UCSD-AML1 (cell line): ENCODE measurements around the gene DUSP9.

ENCODE experiments used
- DNase-seq: peaks from one replicate; lab custom pipeline; 2025; ENCODE audit not compliant: unreplicated experiment; lab: John Stamatoyannopoulos, UW

Gene DUSP9

DNA sequence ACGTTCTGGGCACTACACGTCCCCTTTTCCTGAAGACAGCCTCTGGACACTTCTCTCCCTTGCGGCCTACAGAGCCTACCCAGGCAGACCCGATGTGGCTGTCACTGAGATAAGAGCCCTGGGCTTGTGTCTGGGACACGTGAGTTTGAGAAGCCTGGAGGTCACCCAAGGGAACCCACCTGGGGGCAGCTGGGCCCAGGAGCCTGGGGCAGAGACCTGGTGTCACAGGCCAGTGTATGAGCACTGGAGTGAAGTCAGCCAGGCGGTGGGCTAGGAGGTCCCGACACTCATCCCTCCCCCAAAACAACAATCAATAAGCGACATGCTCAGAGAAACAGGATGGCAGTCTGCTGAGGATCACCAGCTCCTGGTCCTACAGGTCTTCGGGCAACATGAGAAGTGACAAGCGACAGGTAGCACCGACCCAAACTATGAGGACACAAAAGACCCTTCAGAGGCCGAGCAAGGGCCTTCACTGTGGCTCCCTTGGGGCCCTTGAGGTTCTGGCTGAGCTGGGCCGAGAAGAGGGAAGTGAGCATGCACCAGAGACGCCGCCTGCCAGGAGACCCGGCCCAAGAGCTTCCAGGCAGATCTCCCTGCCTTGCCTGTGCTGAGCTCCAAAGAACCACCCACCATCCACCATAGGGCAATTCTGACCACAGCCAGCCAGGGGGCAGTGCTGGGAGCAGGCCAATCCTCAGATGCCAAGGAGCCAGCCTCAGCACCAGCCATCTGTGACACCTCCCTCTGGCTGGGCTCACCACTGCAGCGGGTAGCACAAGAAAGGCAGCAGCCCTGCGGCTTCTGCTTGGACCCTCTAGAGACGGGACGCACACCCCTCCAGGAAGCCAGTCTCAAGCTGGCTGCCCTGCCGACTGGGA lies 11.0 kb upstream of the DUSP9 start:
- peak; percentile 64 for DNase-seq

DNA sequence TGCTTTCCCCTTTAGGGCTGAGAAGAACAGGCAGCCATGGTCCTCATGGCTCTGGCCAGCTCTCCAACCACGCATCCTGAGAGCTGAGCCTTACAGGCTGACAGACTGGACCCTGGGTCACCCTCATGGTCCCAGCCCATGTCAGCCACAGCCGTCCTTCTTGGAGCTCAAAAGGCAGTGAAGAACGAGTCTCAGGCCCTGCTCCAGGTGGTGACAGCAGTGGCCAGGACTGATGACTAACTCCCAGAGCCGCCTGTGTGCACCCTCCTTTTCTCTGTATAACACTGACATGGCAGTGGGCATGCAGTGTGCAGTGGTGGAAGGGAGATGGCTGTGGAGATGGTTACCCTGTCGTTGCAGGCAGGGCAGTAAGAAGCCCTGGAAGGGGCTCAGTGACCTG lies 10.3 kb upstream of the DUSP9 start:
- no peak for DNase-seq

DNA sequence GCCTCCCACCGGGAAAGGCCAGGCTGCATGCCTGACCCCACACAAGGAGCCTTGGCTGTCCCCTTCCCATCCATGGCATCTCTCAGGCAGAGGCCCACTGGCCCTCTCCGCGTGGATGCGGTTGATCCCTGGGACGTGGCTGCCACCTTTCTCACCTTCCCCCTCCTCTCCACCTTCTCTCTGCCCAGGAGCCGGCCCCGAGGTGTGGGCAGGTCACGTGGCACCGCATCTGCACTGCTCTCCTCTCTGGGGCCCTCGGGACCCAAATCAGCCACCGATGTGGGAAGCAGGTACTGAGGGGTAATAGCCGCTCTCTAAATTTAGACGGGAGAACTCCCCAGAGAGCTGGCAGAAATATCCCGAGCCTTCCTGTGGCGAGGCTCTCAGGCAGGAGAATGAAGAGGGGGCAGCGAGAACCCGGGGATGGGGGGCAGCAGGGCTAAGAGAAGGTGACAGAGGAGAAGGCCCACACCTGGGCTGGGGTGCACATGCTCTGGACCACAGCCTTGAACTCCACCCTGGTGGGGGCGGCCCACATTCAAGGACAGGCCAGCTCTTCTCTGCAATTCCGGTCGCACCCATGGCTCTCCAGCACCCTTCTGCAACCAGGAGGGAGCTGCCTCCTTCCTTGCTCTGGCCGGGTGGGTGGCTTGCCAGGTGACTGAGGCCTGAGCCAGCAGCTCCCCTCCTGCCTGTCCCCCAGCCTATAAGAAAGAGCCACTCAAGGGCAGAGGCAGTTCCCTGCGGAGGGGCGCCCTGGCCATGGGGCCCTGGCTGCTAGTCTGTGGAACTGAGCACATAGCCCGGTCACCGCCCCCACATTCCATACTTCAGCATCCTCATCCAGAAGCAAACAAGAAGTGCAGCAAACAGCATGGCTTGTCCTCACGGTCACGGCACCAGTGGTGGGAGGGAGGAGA lies 9.6 kb upstream of the DUSP9 start:
- no peak for DNase-seq

DNA sequence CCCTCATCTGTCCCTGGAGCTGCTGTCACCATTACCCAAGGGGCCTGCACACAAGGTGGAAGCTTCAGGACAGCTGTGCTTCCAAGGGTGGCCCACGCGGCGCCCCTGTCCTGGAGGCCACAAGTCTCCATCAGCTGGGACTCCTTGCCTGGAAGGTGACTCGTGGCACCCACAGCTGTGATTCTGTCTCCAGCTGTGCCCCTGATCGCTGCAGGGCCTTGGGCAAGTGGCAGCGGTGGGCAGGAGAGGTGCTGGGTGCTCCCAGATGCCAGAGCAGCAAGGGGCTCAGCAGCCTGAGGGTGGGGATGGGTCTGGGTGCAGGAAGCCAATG lies 9.0 kb upstream of the DUSP9 start:
- DNase-seq, result no peak

DNA sequence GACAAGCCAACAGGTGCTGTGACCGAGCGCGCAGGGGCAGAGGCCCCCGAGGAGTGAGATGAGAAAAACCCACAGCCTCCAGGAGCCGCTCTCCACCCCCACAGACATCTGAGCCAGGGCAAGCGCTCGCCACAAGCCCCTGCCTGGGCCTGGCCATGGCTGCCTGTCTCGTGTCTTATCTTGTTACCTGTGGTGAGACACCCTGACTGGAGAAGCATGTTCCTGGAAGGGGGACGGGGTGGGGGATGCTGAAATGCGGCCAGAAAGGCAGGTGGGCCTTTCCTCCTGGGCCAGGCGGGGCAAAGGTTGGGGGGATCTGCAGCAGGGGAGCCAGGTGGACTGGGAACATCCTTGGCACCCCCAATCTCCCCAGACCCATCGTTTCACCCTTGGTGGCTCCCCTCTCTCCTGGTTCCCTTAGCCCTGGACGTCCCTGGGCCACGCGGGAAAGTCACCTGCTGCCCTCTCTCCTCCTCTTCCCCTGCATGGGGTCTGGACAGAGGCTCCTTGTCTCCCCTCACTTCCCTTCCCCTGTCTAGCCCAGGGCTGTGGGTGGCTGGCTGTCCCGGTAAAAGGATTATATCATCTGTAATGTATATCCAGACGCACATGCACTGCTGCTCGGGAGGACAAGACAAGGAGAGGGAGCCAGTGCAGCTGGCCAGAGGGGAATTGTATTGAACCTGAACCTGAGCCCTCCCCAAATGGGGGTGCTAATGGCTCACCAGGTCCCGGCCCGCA lies 8.4 kb upstream of the DUSP9 start:
- DNase-seq, result no peak

DNA sequence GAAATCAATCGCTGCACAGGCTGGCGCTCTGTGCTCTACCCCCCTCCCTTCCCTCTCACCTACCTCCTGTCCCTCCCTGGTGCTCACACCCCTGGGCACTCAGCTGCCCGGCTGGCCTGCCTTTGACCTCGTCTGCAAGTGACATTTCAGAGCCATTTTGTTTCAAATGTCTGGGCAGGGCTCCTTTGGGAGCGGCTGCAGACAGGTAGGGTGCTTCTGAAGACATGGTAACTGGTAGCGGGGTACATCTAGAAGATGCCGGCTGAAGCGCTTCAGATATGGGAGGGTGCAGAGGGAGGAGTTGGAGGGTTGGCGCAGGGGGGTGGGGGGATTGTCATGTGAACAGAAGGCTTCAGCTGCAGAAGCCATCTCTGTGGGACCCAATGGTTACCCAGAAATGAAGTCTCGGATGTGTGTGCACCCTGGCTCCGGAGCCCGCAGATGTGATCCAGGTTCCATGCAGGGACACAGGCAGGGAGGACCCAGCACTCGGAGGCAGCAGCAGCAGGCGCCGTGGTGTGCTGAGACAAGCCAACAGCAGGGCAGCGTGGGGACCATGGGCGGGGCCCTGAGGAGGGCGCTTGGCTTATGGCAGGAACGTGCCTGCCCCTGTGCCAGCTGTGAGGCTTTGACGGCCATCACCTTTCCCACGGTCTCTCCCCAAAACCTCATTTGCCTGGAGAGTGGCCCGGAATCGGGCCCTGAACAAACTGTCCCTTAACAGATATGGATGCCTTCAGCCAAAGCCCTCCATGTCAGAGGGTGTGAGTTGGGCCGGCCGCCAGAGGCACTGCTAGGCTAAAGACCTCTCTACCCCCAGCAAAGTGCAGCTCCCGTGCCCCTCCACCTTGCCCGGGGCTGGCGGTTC lies 7.6 kb upstream of the DUSP9 start:
- DNase-seq, result no peak

DNA sequence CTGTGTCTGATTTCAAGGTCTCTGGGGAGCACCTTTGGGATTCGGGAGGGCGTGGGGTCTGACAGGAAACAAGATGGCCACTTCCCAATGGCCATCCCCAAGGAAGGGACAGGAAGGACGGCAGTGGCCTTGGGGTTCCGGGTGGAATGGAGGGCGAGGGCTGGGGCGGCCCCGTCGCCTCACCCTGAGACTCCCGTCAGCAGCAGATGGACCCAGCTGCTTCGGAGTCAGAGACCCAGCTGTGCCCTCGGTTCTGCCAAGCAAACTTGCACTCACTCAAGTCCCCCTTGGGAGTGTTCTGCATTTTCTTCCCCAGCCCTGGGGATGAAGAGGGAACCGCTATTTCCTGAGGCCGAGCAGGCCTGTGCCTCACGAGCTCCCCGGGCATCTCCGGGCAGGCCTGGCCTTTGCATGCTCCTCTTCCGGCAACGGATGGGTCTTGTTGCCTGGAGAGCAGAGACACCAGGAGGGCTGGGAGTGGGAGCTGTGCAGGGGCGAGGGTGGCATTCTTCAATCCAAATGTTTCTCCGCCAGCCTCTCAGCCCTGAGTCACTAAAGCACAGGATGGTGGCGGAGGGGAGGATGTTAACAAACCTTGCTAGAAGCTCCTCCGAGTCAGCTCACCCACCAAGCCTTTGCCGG lies 6.8 kb upstream of the DUSP9 start:
- no peak for DNase-seq

DNA sequence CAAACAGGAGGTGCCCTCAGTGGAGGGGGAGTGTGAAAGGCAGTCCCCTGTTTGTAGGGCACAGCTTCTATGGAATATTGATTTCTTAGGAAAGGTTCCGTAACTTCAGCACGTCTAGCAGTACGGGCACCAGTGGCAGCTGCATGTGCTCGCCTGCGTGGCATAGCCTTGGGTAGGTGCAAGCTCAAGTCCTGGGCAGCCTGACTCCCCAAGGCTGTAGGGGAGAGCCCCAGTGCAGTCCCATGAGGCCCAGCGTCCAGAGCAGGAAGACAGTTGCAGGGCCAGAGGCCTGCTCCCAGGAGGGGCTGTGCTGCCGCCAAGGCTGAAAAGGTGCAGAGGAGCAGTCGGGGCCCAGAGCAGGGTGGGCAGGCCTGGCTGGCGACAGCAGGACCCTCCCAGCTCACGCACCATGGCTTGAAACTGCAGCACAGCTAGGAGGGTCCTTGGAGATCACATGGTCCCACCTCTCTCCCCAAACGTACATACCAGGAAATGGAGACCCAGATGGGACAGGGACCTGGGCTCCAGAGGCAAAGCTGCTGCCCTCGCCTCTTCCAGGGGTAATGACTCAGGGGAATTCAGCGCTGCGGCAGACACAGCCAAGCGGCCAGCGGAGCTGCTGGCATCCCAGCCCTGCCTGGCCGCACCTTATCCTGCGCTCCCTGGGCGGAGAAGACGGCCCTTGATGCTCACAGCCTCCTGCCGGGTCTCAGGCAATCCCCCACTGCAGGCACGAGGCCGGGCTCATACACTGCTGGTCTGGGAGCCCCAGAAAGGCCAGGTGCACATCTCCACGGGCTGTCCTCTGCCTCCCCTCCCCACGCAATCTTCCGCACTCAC lies 6.0 kb upstream of the DUSP9 start:
- no peak for DNase-seq

DNA sequence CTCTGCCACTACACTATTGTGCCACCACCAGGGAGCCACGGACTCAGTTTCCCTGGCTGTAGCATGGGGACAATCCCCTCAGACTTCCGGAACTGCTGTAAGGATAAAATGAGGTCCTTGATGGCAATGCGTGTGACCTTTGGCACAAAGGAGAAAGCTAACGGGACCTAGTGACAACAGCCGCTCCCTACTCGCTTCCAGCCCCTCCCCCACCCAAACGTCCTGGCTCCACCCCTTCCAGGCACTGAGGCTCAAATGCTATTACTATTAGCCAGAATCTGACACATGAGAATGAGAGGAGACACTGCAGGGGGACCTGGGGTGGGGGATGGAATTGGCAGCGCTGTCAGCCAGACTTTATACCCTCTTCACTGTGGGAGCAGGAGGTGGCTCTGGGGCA lies 5.4 kb upstream of the DUSP9 start:
- no peak for DNase-seq

DNA sequence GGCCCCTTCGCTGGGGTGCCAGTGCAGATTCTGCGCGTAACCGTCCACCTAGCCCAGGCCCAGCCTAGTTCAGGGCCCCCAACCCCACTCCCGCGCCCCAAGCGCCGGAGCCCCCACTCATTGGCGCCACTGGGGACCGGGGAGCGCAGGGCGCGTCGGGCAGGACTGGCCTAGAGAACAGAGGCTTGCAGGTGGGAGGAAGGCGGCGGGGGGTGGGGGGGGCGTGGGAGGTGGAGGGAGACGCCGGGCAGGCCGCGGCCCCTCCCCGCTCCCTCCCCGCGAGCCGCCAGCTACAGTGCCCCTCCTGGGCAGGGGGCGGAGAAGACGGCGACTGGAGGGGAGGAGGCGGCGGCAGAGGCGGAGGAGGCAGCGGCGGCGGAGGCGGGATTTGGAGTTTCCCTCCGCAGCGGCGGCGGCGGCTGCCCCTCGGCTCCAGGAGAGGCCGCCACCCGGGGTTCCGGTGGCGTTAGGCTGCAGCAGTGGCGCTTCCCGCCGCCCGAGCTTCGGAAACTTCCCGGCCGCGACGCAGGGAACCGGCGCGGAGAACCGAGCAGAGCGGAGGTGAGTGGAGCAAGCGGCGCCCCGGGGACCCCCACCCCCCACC lies 4.8 kb upstream of the DUSP9 start:
- DNase-seq, result no peak

DNA sequence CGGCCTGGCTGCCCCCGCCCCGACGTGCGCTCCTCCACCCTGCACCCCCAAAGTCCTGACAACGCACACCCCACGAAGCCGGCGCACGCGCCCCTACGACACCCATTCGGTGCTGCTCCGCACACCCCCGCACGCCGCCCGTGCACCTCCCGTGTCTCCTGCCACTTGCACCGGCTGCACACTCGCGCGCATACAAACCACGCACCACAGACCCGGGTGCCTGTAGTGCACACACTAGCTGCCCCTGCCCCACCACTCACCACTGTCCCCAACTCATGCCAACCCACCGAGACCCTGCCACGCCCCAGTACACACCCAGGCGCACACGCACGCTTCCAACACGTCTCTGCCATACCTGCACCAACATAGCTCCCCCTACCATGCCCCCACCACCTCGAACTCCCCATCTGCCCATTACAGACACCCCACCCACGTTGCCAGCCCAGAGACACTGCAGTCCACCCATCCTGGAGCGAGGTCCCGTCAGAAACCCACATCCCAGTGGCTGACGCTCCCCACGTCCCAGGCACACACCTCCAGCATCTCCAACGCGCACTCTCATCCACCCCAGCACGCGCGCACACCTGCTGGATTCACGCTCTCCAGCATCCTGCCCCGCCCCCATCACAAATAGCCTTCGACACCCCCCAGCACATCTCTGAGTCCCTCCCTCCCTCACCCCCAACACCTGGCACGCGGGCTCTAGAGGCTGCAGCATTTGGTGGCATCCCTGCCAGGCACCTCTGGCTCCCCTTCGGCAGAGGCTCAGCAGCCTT lies 4.2 kb upstream of the DUSP9 start:
- DNase-seq, result no peak

DNA sequence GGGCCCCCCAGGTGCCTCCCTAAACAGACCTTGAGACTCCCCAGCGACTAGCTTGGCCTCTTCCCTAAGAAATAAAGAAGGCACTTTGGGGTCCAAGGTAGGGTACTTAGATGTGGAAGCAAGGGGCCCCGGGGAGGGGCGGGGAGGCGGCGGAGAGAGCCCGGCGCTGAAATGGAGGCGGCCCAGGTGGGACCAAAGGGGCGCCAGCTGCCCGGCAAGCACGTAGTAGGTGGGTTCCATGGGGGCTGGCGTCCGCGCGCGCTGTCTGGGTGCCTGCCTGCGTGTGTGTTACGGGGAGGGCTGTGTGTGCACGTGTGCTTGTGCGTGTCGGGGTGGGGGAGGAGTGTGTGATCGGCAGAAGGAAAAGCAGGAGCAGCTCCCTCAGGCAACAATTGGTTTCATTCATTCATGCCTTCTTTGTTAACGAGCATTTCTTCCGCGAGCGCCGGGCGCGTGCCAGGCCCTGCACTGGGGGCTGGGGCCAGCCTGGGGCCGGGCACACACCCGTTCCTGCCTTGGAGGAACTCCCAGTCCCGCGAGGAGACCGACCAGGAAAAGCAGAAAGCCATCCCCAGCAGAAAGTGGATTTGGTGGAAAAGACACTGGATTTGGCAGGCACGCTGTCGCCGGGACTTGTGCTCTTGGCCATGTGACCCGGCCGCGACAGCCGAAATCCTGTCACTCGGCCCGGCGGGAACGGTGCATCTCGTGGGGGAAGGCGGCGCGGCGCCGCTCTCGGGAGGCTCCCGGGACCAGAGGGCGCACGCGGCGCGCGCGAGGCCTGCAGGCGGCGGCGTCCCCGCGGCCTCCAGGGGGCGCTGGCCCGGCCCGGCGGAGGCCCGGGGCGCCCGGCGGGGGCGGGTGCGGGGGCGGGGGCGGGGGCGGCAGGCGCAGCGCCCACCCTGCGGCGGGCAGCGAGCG lies 3.3 kb upstream of the DUSP9 start:
- no peak for DNase-seq

DNA sequence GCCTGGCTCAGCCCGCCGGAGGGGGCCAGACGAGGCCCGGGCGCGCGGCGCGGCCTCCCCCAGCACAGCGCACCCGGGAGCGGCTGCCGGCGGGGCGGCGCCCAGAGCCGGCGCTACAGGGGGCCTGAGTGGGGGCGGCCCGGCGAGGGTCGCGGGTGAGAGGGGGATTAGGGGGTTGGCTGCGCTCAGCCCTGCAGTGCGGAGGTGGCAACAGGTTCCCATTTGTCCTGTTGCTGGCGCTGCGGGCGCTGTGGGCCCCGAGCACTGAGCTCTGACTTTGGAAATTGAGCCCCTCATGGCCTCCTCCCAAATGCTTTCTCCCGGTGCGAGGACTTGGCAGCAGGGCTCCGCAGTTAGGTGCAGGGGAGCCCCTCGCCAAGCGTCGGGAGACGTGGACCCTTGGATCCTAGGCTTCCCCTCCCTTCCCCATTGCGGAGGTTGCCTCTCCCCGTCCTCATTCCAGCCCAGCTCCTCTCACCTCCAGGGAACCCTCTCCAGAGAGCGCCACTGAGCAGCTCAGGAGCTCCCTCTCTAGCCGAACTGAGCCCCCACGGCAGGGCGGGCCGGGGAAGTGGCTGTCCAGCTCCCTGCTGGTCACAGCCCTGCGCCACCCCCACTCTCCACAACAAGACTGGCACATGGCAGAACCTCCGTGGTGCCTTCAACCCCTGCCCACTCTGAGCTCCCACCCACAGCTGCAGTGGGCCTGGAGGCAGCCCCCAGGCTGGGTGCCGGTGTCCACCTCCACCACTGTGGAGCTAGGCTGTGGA lies 2.5 kb upstream of the DUSP9 start:
- DNase-seq, result no peak

DNA sequence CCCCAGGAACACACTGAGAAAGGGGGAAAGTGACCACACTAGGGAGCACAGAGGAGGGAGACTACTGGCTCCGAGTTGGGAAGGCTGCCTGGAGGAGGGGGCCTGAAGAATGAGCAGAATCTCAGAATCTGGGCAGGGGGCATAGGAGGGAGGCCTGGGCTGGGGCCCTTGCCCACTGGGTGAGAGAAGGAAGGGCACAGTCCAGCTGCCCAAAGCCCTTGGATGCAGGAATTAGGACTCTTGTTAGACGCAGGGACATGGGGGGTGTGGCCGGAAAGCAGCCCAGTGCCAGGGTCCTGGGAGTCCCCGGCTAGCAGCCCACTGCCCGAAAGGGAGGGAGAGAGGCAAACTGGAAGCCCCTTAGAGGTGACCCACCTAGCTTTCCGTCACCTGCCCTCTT lies 1.9 kb upstream of the DUSP9 start:
- no peak for DNase-seq

DNA sequence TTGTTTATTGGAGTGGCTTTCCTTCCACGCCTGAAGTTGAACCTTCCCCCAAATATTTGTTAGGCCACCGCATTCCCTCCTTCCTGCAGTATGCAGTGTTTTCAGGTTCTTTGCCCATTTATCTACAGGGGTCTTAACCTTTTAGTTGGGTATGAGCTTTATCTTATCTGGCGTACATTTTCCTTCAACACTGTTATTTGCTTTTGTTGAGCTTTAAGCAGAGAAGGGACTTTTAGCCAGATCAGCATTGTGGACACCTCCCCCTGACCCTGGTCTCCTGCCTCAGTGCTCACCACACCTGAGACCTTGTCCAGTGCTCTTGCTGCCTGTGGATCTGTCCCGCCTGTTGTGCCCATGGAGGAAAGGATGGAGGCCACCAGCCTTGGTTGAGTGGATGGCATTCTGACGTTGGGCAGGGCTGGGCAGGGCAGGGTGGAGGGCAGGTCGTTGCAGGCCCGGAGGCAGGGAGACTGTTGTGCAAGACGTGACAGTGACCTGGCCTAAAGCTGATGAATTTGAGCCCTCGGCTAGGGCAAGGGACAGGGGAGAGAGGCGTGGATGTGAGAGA lies 998 bp upstream of the DUSP9 start:
- no peak for DNase-seq
